GM19463 (cell line): ENCODE results near the gene DSN1.

Source experiments
- ATAC-seq: cut with Tn5 transposase; IDR thresholded peaks from one replicate; pipeline ENCODE4 v1.9.1; 2021; ENCODE audit warnings: mild to moderate bottlenecking, moderate library complexity; ENCODE audit not compliant: unreplicated experiment

Gene DSN1

DNA sequence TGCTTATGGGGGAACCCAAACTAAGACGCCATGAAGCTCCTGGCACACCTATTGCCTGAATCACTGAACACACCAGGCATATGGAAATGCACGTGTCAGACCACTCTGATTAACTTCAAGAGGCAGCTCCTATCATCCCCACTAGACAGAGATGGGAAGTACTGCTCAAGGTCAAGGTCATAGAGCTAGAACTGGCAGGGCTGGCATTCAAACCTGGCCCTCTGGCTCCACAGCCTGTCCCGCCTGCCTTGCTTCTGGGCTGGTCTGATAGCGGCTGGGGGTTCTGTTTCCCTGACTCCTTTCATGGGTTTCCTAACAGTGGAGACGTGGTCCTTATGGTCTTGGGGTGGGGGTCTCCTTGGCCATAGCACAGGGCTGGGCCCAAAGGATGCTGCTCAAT, 22.6 kb upstream of the DSN1 start:
- ATAC-seq: no peak

DNA sequence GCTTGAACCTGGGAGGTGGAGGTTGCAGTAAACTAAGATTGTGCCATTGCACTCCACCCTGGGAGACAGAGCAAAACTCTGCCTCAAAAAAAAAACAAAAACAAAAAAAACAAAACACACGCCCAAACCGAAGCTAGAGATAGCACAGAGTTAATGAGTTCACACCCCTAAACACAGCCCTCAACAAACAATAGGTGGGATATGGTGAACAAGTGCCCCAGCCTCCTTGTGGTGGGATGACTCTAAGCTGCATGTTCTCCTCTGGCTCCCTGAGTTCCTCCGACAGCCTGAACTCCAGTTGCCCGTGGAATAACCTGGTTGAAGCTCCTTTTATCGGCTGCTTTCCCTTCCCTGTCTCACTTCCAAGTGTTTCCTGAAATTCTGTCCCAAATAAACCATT, 22.1 kb upstream of the DSN1 start:
- no peak for ATAC-seq

DNA sequence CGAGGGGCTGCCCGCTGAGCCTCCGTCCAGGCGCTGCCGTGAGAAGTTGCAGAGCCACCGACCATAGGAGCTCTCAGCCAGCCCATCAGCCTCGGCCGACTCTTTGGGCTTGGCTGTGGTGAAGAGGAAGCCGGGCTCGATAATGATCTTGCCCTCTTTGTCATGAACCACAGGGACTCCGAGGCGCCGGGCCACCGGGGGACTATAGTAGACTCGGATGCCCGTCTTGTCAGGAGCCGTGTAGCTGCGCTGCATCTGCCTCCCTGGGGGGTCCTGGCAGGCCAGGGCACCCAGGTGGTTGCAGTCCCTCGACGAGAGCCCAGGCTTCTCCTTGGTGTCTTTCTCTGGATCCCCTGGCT, 20.5 kb upstream of the DSN1 start:
- no peak for ATAC-seq

DNA sequence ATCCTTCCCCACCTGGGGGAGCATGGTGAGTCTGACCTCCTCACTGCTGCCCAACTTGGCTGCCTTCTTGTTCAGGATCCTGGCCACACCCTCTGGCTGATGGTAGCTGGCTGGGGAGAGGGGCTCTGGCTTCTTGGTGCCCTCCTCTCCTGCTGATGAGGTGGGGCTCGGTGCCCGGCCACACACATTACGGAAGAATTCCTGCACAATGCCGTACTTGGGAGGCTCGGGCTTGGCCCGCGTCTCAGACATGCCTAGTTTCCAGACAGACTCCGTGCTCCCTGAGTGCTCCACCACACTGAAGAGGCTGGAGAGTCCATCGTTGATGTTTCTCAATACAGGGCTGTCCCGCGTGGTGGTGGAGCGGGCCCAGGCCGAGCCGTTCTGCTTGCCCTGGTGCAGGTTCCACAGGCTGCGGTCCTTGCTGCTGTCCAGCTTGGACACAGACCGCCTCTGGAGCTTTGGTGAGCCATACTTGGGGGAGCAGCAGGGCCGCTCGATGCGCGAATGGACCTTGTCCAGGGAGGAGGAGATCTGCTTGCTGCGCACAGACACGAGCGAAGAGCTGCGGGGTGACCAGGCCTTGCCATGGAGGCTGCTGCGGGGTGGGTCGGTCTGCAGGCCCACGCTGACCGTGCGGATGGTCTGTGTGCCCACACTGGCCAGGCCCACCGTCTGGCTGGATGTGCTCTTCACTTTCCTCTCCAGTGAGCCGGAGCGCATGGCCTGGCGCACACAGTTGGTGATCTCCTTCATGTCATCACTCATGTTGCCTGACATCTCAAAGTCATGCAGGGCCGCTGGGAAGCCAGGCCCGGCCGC, 19.9 kb upstream of the DSN1 start:
- no peak for ATAC-seq

DNA sequence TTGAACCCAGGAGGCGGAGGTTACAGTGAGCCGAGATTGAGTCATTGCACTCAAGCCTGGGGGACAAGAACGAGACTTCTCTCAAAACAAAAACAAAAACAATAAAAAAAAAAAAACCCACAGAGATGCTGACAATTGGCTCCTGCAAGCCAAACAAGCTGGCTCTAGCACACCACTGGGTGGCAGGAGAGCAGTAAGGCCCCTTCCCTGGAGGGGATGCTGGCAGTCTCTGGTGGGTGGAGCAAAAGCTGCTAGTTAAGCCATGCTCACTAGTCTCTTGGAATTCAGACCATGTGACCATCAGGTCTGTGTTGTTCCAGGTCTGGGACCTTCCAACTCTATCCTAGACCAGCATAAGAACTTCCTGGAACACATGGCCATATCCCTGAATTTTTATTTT, 18.9 kb upstream of the DSN1 start:
- no peak for ATAC-seq

DNA sequence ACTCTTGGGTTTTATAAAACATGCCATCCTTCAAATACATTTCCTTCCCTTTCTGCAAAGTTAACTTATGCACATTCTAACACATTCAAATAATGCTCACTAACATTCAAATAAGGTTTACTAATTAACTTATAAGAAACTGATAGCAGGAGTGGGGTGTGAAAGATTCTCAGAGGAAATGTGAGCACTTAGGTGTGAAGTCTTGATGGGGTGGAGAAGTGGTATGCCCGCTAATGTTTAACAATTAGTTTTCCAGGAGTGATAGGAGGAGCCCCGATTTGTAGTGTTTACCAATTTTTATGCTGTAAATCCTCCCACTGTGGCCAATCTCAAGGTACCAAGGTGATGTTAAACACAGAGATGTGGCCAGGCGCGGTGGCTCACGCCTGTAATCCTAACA, 18.3 kb upstream of the DSN1 start:
- no peak for ATAC-seq

DNA sequence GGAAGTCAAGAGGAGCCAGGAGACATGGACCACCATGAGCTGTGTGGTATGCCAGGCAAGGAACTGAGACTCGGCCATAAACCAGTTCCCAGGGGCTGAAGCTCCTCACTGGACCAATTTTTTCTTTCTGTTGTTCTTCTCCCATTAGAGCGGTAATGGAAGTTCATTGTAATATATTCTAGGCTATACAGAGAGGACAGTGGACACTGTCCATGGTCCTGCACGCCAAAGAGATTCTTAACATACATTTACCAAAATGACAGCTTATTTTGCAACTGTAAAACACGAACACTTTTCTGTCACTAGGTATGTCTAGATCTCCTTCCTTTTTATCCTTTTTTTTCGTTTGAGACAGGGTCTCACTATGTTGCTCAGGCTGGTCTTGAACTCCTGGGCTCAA, 13.1 kb upstream of the DSN1 start:
- no peak for ATAC-seq

DNA sequence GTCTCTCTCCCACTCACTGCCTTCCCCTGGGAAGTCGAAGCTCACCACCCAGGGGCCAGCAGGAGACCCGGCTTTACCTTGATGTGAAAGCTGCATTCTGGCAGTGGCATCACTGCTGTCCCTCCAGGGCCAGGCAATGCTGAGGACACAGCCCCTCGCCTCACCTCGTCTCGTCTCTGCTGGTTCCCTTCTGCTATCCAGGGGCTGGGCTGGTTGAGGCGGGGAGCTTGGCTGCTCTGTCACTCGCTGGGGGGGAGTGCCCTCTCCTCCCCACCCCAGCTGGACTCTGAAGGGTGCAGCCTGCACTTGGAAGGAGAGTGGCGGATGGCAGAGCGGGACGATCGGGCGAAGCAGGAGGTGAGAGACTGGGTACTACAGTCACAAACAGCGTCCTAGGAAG, 12.7 kb upstream of the DSN1 start:
- ATAC-seq: no peak

DNA sequence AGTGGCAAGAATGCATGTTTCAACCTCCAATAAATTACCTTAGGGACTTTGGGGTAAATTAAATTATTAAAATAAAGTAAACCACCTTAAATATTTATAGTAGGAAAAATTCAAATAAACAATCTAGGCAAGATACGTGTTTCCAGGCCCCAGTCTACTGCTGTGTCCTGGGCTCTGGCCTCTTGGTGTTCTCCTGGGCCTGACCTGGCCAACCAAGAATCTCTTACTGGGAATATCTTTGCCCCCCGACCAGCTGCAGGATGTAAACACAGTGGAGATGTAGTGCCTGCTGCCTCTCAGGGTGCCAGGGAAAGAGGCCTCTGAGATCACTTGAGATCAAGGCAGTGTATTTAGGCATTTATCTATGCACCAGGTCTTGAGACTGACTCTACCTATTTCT, 11.7 kb upstream of the DSN1 start:
- ATAC-seq: no peak

DNA sequence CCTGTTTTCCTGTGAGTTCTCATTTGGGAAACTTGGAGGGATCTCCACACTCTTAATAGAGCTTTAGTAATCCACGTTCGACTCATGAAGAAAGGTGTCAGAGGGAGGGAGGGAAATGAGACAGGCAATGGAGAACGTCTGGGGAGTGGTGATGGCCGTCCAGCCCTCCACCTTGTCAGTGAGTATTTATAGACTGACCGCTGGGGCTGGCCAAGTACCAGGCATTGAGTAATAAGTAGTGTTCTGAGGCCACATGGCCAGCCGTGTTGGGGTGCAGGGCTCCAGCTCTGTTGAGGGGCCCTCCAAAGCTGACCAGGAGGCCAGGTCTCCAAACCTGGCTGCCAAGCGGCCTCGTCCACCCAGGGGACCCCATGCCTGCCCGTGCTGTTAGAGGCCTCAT, 11.3 kb upstream of the DSN1 start:
- ATAC-seq: no peak

DNA sequence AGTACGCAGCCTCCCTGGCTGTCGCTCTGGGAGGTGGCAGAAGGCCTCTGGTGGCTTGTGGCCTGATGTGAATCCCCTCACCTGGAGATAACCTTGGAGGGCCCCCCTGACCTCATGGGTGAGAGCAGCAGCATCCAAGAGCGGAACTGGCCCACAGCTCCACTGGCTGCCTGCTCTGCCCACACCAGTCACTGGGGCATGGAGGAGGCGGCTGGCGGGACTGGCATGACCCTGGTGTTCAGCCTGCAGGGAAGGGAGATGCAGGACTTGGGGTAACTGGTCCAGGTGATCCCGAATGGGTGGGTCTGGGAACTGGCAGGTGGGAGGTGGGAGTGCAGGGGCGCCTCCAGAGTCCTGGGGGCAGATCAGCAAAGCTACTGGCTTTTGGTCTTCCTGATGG, 10.6 kb upstream of the DSN1 start:
- no peak for ATAC-seq

DNA sequence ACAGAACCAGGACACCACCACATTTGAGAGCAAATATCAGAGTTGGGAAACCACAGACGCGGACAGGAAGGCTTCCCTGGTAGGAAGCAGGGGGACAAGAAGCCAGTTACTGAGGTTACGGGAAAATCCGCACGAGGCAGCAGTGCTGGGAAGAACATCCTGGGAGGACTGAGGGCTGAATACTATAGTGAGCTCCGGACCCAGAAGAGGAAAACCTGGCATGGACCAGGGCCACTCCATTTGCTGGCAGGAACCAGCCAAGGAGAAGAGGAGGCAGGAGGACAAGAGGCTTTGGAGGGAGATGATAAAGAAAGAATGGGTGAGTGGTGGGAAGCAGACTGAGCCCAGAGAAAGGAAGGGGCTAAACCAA, 6.1 kb upstream of the DSN1 start:
- ATAC-seq: no peak

DNA sequence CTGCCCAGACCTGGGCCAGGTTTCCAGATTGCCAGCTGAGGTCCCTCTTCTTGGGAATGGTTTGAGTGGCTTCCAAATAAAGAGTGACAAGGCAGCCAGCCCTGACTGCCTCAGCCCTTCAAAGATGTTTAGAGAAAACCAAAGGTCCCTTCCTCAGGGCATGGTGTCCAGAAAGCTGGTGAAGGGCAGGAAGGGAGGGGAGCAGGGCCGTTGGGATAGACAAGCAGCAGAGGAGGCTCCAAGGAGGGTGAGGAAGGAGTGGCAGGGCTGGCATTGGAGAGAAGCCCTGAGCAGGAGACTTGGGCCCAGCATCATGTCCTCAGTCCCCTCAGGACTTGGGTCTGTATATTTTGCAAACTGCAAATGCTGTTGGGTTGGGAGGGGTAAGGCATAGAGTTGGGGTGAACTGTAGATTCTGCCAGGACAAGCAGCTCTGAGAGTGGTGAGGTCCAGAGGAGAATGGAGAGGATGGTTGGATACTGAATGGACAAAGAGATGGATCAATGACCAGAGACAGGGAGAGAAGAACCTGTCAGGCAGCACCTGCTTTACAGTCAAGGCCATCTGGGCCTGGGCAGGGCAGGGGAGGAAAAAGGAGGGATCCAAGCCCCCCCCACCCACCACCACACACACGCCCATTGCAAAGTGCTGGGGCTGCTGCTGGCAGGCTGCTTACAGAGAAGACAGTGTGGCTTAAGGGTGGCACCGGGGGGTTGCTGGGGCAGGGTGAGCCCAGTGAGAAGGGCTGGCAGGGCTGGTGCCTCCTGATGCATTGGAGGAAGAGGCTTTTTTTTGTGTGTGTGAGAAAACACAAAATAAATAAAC, 5.5 kb upstream of the DSN1 start:
- ATAC-seq: no peak

DNA sequence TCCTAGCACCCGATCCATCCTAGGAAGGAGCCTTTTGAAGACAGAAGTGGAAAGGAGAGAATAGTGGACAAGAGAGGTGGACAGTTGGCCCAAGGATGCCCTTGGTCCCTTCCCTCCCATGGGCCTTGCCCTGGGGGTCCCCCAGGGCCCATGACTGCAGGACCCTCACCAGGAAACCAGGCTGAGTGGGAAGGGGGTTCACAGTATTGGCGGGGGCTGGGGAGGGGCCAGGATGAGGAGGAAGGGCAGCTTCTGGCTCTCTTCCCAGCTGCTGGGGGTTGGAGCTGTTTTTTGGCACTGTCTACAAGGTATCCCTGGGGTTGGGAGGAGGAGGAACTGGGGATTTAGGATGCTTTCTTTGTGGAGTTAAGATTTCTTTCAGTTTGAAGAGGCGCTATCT, 4.0 kb upstream of the DSN1 start:
- ATAC-seq: no peak

DNA sequence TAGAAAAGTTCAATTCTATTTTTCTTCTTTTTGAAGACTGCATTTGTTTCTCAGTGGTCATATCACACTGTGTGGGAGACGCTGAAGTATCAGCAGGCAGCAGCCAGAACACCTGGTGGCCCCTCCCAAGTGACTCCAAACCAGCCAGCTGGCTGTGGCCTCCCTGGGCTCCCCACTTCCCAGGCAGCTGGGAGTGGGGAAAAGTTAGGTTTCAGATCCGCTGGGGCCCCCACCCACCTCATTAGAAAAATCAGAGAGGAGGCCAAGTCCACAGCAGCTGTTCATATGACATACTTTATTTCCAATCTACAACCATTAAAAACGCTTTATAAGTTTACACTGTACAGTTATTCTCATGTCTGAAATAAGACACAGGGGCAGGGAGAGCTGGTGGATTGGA, 3.6 kb upstream of the DSN1 start:
- no peak for ATAC-seq

DNA sequence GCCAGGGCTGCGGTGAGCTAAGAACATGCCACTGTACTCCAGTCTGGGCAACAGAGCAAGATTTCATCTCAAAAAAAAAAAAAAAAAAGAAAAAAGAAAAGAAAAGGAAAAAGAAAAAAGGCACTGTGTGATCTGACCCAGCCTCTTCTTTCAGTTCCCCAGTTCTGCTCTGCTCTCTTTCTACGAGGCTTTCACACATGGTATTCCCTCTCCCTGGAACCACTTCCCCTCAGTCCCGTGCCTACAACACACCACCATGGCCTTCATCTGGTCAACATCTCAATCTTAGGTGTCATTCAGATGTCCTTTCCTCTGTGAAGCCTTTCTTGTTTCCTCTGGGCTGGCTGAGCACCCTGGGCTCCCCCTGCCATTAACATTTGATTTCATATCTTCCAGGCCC, 2.3 kb upstream of the DSN1 start:
- no peak for ATAC-seq

DNA sequence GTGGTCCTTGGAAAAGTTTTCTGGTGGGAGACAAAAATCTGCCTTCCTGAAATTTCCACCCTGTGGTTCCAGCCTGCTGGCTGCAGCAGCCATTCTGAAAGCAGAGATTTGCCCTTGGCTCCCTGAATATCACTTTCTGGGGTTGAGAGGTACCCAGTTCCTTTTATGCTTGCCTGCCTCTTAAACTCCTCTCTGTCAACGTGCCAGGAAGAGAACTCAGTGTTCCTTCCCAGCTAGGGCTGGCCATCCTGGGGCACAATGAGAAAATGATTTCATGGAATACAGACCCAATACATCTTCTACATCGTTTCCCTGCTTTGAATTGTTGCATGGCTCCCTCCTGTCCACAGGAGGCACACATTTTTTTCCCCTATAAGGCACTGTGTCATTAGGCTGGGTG, 1.6 kb upstream of the DSN1 start:
- no peak for ATAC-seq

DNA sequence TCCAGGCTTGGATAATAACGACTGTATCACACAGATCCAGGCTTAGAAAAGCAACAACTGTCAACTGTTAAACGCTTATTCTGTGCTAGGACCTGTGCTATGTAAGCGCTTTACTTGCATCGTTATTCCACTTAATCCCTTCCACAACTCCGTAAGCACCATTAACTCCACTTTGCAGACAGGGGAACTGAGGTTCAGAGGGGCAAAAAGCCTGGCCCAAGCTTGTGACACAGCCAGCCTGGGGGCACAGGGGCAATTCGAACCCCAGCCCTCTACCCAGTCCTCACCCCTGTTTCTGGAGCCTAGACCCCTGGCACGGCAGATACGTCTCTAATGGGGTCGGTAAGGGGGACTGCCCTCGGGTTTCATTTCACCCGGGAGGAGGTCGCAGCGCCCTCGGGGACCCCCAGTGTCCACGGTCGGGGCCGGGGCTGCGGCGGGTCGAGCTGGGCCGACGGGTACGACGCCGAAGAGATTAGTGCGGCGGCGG, 411 bp downstream of the DSN1 start:
- ATAC-seq: no peak

DNA sequence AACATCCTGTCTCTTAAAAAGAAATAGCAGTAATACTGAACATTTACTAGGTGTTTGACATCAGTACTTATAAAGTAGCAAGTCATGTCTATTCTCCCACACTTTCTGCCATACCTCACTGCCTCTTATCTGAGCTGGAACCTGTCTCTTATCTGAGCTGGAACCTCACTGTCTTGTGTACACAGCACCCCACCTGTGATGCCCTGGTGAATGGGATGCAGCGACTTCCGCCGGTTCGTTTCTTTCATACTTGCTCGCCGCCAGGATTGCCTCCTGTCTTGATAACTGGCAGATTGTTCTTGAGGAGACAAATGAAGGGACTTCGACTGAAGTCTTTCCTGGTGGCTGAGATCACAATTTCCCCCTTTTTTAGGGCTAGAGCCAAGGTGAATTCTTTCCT, 2.9 kb downstream of the DSN1 start:
- ATAC-seq: no peak

DNA sequence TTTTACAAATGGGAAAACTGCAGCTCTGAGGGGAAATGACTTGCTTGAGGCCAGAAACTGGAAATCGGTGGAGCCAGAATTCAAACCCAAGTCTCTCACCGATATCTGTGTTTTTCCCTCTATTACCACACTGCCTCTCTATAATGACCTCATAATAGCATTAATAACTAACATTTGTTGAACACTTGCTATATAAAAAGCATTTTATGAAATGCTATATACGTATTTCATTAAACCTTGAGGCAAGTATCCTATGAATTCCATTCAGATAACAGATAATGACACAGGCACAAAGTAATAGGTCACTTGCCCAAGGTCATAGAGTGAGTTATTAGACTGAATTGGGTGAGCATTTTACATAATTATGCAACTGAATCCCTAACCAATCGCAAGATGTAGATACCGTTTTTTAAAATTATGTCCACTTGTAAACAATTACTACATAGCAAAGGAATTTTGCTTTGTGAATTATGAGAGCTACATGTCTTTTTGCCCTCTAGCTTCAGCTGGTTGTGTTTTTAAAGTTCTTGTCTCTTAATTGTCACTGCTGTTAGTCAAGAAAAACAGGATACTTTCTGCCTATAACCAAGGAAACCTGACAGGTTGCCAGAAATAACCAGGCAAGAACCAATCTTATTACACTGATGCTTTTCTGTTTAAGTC, 4.7 kb downstream of the DSN1 start:
- ATAC-seq: no peak

DNA sequence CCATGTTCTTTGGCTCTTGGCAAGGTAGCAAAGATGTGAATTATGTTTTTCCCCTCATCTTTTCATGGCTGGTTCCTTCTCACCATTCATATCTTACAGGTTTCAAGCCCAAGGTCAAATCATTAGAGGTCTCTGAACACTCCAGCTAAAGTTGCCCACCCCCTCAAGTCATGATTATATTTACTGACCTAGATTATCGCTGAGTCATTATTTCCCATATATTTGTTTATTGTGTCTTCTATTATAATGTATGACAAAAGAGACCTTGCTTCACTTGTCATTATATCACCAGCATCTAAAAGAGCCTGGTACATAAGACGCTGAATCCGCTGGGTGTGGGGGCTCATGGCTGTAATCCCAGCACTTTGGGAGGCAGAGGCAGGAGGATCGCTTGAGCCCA, 12.4 kb downstream of the DSN1 start:
- no peak for ATAC-seq

DNA sequence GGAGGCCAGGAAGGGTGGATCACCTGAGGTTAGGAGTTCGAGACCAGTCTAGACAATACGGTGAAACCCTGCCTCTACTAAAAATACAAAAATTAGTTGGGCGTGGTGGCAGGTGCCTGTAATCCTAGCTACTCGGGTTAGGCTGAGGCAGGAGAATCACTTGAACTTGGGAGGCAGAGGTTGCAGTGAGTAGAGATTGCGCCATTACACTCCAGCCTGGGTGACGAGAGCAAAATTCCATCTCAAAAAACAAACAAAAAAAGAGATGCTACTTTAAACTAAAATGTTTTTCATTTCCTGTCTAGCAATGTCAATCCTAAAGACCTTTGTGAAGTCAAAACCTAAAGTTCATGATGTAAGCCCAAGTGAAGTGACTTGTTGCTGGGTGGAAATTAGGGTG, 12.9 kb downstream of the DSN1 start:
- no peak for ATAC-seq
